Kidney (tissue), 14 donors: ENCODE measurements around the gene LDLRAP1. TPM values are rescaled to one million over a fixed set of nuclear protein-coding genes. Genes with fewer than 3 reads are reported as not detected.

Experiments
- DNase-seq, 5 donors: peaks; one replicate each; pipeline ENCODE4 v3.0.0-alpha.2; 2013 to 2020
- FAIRE-seq: peaks from 2 replicates; lab custom pipeline; 2012; peaks lifted over from hg19 to GRCh38; lab: Jason Lieb, UNC
- H3K27ac ChIP-seq, 2 donors: one replicate each; pipeline ENCODE4 v1.7.0; 2013; ENCODE audit warnings: low read depth in 2 of 2, low read length in 2 of 2, inconsistent platforms in 1 of 2
- H3K27me3 ChIP-seq: one replicate; pipeline ENCODE4 v1.7.1; 2013; ENCODE audit warnings: low read length, inconsistent platforms; ENCODE audit not compliant: control insufficient read depth, insufficient read depth
- H3K36me3 ChIP-seq, 3 donors: one replicate each; pipeline versions ENCODE4 v1.7.0 to v1.7.1; 2013; ENCODE audit warnings: low read length in 3 of 3, control low read depth in 1 of 3, inconsistent platforms in 1 of 3; ENCODE audit not compliant: insufficient read depth in 3 of 3, control insufficient read depth in 2 of 3
- H3K4me1 ChIP-seq, 3 donors: one replicate each; pipeline versions ENCODE4 v1.7.0 to v1.7.1; 2013; ENCODE audit warnings: low read length in 3 of 3, inconsistent platforms in 1 of 3, low read depth in 1 of 3; ENCODE audit not compliant: control insufficient read depth in 2 of 3, insufficient read depth in 2 of 3
- H3K4me3 ChIP-seq, 3 donors: one replicate each; pipeline versions ENCODE4 v1.7.0 to v1.8.1; 2013; ENCODE audit warnings: low read length in 3 of 3, control low read depth in 1 of 3, inconsistent platforms in 1 of 3
- H3K9ac ChIP-seq, 3 donors: one replicate each; pipeline versions ENCODE4 v1.7.0 to v1.7.1; 2013; ENCODE audit warnings: low read length in 3 of 3, control low read depth in 1 of 3, inconsistent platforms in 1 of 3
- H3K9me3 ChIP-seq, 3 donors: one replicate each; pipeline versions ENCODE4 v1.7.0 to v1.7.1; 2013; ENCODE audit warnings: low read length in 3 of 3, control low read depth in 1 of 3, inconsistent platforms in 1 of 3; ENCODE audit not compliant: control insufficient read depth in 2 of 3, insufficient read depth in 1 of 3
- CTCF ChIP-seq: IDR thresholded peaks from 3 replicates; pipeline ENCODE4 v1.5.1; 2012; ENCODE audit warnings: mild to moderate bottlenecking, moderate library complexity, borderline replicate concordance; ENCODE audit not compliant: insufficient read depth; ENCODE audit errors: extremely low read depth
- intact Hi-C: fragments of 100-400 bp; cut with DNase I; formaldehyde crosslinking; loops from one replicate; pipeline ENCODE4 v1.11.1; 2022
- polyA plus RNA-seq: library from polyadenylated mRNA; stranded (reverse); fragments of 350-450 nt; fragmentation: Illumina TruSeq; extraction: RNeasy Lipid Tissue Mini Kit (QIAGEN cat#74804); gene quantifications from one replicate; pipeline ENCODE4 v1.2.3, GENCODE V29; 2014; ENCODE audit warnings: low read depth, low replicate concordance; ENCODE audit not compliant: insufficient read depth
- total RNA-seq: library from RNA; stranded (reverse); fragmentation: NEBNext Ultra II Directional; extraction: Animal tissue kit (Norgen Biotek cat#: 25700); gene quantifications from one replicate; pipeline ENCODE4 v1.2.1, GENCODE V29; 2021
- donor health status: control.
- donor health status: control.
- donor health status: control.
- donor health status: control.
- donor health status: control.
- donor health status: DM: yes; HTN: yes; CAD: no.
- donor health status: Normal renal cell carcinoma (clear cell type).

LDLRAP1 gene
- total and polyA plus RNA-seq, 2 donors from 2014 or later, result 14.4 to 26.2 TPM

- no peak overlapping the region for H3K27ac ChIP-seq
- H3K9ac ChIP-seq, result no peak overlapping the region
- no peak overlapping the region for H3K4me3 ChIP-seq
- no peaks in the 10 kb centered on the region for H3K9me3 ChIP-seq
- H3K36me3 ChIP-seq, result peaks cover 0 to 9% (median 4%) of the 10 kb centered on the region in 3 donors
- FAIRE-seq (no peak), DNase-seq (peak in 1 of 5 donors; percentile 65)
- no peaks in the 10 kb centered on the region for H3K27me3 ChIP-seq
- H3K4me1 ChIP-seq, result peaks cover 0 to 22% (median 2%) of the 10 kb centered on the region in 3 donors
- intact Hi-C loops, result no loop called here
- no peak for TF ChIP-seq CTCF
Measured at GRCh38 chr1:25563330-25564215, 20.2 kb downstream of the LDLRAP1 start.

- no peaks in the 10 kb centered on the region for H3K27me3 ChIP-seq
- H3K9ac ChIP-seq, result no peak overlapping the region
- DNase-seq (peak in 2 of 5 donors; percentile 57), FAIRE-seq (no peak)
- peaks cover 0 to 22% (median 2%) of the 10 kb centered on the region in 3 donors for H3K4me1 ChIP-seq
- intact Hi-C loops, result no loop called here
- peaks cover 0 to 9% (median 2%) of the 10 kb centered on the region in 3 donors for H3K36me3 ChIP-seq
- TF ChIP-seq CTCF, result no peak
- no peak overlapping the region for H3K27ac ChIP-seq
- no peak overlapping the region for H3K4me3 ChIP-seq
- H3K9me3 ChIP-seq, result no peaks in the 10 kb centered on the region
Measured at GRCh38 chr1:25564777-25565574, 21.6 kb downstream of the LDLRAP1 start.

- Histone ChIP-seq H3K4me1 (peaks cover 0 to 22% (median 2%) of the 10 kb centered on the region in 3 donors), H3K27ac (no peak overlapping the region), H3K36me3 (peaks cover 0 to 9% (median 2%) of the 10 kb centered on the region in 3 donors), H3K4me3 (no peak overlapping the region), H3K9me3 (no peaks in the 10 kb centered on the region), H3K9ac (no peak overlapping the region), H3K27me3 (no peaks in the 10 kb centered on the region)
- intact Hi-C loops, result no loop called here
- TF ChIP-seq CTCF, result no peak
- DNase-seq (no peak), FAIRE-seq (no peak)
Measured at GRCh38 chr1:25565626-25566025, 22.2 kb downstream of the LDLRAP1 start.
